IPS-20b (cell line): ENCODE data around the gene ADAT1.
A peak's percentile ranks its signal among the peaks of the same experiment; 100 is the strongest.

ENCODE experiments used
- H3K27ac ChIP-seq: one replicate; pipeline ENCODE4 v1.5.1; 2013; ENCODE audit warnings: low read length
- H3K27me3 ChIP-seq: 2 replicates; pipeline ENCODE4 v1.6.1; 2013; ENCODE audit warnings: mild to moderate bottlenecking, low read length, inconsistent platforms; ENCODE audit not compliant: insufficient read depth
- H3K36me3 ChIP-seq: 2 replicates; pipeline ENCODE4 v1.6.1; 2013; ENCODE audit warnings: low read depth, mild to moderate bottlenecking, inconsistent platforms, low read length, moderate library complexity; ENCODE audit not compliant: insufficient read depth
- H3K4me1 ChIP-seq: 2 replicates; pipeline ENCODE4 v1.6.1; 2013; ENCODE audit warnings: mild to moderate bottlenecking, control low read depth, inconsistent platforms, low read length, moderate library complexity; ENCODE audit not compliant: insufficient read depth
- H3K4me3 ChIP-seq: 2 replicates; pipeline ENCODE4 v1.5.1; 2013; ENCODE audit warnings: mild to moderate bottlenecking, low read length, inconsistent platforms
- H3K9ac ChIP-seq: 2 replicates; pipeline ENCODE4 v1.6.1; 2013; ENCODE audit warnings: low read depth, mild to moderate bottlenecking, inconsistent platforms, low read length, moderate library complexity
- H3K9me3 ChIP-seq: 2 replicates; pipeline ENCODE4 v1.6.1; 2013; ENCODE audit warnings: mild to moderate bottlenecking, low read depth, low read length, inconsistent platforms; ENCODE audit not compliant: insufficient read depth

Gene ADAT1, protein sequence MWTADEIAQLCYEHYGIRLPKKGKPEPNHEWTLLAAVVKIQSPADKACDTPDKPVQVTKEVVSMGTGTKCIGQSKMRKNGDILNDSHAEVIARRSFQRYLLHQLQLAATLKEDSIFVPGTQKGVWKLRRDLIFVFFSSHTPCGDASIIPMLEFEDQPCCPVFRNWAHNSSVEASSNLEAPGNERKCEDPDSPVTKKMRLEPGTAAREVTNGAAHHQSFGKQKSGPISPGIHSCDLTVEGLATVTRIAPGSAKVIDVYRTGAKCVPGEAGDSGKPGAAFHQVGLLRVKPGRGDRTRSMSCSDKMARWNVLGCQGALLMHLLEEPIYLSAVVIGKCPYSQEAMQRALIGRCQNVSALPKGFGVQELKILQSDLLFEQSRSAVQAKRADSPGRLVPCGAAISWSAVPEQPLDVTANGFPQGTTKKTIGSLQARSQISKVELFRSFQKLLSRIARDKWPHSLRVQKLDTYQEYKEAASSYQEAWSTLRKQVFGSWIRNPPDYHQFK

DNA sequence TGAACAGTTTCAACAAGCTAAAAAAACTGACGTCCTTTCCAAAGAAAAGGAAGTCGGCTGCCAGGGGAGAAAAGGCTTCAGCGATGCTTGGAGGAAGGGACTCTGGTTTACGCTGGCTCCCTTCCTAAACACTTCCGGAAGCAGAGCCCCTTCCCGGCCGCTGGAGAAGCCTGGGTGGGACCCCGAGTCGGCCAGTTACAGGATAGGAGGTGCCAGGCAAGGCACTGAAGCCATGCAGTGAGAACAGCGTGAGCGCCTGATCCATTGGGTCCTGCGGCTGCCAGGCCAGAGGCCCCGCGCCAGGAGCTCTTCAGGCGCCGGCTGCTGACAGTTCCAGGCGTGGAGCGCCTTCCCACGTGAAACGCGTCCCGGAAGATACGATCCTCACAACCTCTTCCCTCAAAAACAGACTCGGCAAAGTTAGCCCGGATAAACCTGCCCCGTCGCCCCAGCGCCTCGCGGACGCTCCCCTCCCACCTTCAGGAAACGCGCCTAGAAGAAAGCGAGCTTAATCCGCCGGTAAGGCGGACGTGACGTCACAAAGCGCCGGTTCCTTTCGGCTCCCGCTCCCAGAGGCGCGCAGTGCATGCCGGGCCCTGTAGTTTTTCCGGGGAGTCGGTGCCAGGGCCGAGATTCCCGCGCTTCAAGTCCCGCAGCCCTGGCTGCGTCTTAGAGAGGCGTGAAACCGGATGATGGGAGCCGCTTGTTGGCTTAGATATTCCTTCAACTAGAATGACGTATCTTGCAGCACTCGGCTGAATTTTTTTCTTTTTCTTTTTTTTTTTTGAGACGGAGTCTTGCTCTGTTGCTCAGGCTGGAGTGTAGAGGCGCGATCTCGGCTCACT is at the start of gene ADAT1:
ADAT1 (minus strand) TSS at position 521 of the 845 bp plus-strand sequence. CDS start 2,482 bp downstream, outside the sequence.
- peak within 1 kb of the TSS; percentile 87 for H3K4me3 ChIP-seq

DNA sequence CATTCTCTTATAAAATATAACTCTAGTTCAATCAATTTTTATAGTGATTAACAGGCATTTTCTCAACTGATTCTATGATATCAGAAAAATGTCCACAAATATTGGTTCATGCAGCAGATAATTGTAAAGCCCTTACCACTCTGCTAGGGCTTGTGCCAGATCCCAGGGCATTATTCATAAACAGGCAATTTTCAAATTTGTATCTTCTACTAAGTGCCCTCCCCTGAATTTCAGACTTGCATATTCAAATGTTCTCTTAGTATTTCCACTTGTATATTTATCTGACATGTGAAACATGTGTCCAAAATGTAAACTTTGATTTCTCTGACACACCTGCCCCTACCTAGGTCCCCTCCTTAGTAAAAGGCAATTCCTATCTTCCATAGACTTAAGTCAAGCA is 44.4 kb upstream of the ADAT1 start:
- H3K27me3 ChIP-seq, result no peaks in the 10 kb centered on the region
- H3K4me3 ChIP-seq, result no peak overlapping the region
- no peak overlapping the region for H3K9ac ChIP-seq
- no peaks in the 10 kb centered on the region for H3K36me3 ChIP-seq
- no peak overlapping the region for H3K27ac ChIP-seq
- H3K9me3 ChIP-seq, result no peaks in the 10 kb centered on the region
- no peaks in the 10 kb centered on the region for H3K4me1 ChIP-seq

More for the DNA sequence above, at the start of gene ADAT1:
- Histone ChIP-seq H3K9me3 (no peaks in the 10 kb centered on the region), H3K9ac (peak within 1 kb of the TSS; percentile 98), H3K36me3 (peaks cover 54% of the 10 kb centered on the region), H3K27me3 (no peaks in the 10 kb centered on the region), H3K27ac (peak within 1 kb of the TSS; percentile 82), H3K4me1 (no peaks in the 10 kb centered on the region)

DNA sequence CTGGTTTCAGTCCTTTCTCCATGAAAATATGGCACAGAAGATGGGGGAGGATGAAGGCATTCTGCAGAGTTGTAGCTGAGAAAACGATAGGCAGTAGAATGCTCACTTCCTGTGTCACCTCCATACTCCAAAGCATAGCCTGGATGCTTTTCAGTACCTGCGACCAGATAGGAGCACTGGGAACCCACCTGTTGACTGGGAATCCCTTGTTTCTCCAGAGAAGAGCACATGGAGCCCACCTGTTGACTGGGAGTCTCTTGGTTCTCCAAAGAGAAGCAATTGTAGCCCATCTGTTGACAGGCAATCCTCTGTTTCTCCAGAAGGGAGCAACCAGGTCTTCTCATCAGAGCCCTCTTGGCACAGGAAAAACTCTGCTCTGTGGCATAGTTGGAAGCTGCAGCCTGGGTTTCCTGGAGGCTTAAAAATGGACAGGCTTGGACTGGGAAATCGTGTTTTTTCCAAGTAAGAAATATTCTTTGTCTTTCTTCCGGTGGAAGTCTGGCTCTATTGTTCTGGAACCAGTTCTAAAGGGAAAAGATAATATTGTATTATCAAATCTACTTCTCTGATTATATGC is 37.7 kb upstream of the ADAT1 start:
- no peak overlapping the region for H3K9ac ChIP-seq
- H3K4me1 ChIP-seq, result no peaks in the 10 kb centered on the region
- no peak overlapping the region for H3K4me3 ChIP-seq
- H3K36me3 ChIP-seq, result peaks cover 29% of the 10 kb centered on the region
- no peak overlapping the region for H3K27ac ChIP-seq
- no peaks in the 10 kb centered on the region for H3K27me3 ChIP-seq
- no peaks in the 10 kb centered on the region for H3K9me3 ChIP-seq

DNA sequence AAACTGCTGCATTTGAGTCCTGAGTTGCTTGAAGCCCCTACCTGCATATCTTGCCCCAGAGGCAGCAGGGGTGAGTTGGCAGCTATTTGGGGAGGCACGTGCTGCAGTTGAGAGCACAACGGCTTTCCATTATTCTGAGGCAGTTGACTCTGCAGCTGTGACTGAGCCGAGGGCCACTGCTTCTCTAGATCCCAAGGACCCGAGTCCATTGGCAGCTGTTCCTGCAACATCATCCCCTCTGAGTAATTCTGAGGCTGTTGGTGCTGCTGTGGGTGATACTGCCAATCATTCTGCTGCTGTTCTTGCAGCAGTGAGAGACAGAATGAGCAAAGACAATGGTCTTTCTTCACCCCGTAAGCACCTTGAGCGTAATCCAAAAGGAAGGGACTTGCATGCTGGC is 37.2 kb upstream of the ADAT1 start:
- Histone ChIP-seq H3K27me3 (no peaks in the 10 kb centered on the region), H3K4me3 (no peak overlapping the region), H3K9me3 (no peaks in the 10 kb centered on the region), H3K4me1 (no peaks in the 10 kb centered on the region), H3K27ac (no peak overlapping the region), H3K36me3 (peaks cover 34% of the 10 kb centered on the region), H3K9ac (no peak overlapping the region)

DNA sequence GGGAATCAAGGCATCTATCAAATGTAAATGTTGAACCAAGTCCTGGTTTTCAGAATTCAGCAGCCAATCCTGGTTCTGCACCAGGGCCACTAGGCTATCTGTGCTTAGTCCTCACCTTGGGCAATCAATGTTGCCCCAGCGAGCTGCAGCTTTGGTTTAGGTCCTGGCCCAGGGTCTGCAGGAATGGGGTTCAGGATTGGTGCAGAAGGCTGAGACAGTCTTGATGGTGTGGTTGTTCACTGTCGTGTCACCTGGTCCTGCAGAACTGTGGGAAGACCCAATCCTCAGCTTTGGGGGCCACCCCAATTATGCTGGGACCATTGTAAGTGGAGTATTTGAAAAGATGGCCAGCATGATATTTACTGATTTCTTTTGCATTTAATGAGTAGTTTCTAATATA is 35.1 kb upstream of the ADAT1 start:
- peaks cover 45% of the 10 kb centered on the region for H3K36me3 ChIP-seq
- no peaks in the 10 kb centered on the region for H3K9me3 ChIP-seq
- no peak overlapping the region for H3K4me3 ChIP-seq
- no peaks in the 10 kb centered on the region for H3K27me3 ChIP-seq
- no peaks in the 10 kb centered on the region for H3K4me1 ChIP-seq
- no peak overlapping the region for H3K9ac ChIP-seq
- H3K27ac ChIP-seq, result no peak overlapping the region

DNA sequence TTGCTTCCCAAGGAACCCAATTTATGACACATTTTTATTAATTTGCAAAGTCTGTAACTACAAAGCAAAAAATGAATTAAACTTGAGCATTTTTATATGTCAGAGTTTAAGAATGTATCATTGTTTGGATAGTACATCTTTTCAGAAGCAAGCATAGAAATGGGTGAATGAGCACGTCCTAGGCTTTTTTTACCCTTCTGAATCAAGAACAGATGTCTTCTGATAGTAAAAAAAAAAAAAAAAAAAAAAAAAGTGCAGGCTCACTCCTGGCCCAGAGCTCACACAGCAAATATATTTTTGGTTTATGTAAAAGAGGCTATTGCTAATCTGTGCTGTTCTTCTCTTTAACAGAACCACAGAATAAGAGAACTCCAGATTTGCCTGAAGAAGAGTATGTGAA is 30.8 kb upstream of the ADAT1 start:
- Histone ChIP-seq H3K27ac (no peak overlapping the region), H3K27me3 (no peaks in the 10 kb centered on the region), H3K4me3 (no peak overlapping the region), H3K36me3 (peaks cover 45% of the 10 kb centered on the region), H3K9me3 (no peaks in the 10 kb centered on the region), H3K9ac (no peak overlapping the region), H3K4me1 (peaks cover 9% of the 10 kb centered on the region; the same call in 1 of the 2 replicates)

DNA sequence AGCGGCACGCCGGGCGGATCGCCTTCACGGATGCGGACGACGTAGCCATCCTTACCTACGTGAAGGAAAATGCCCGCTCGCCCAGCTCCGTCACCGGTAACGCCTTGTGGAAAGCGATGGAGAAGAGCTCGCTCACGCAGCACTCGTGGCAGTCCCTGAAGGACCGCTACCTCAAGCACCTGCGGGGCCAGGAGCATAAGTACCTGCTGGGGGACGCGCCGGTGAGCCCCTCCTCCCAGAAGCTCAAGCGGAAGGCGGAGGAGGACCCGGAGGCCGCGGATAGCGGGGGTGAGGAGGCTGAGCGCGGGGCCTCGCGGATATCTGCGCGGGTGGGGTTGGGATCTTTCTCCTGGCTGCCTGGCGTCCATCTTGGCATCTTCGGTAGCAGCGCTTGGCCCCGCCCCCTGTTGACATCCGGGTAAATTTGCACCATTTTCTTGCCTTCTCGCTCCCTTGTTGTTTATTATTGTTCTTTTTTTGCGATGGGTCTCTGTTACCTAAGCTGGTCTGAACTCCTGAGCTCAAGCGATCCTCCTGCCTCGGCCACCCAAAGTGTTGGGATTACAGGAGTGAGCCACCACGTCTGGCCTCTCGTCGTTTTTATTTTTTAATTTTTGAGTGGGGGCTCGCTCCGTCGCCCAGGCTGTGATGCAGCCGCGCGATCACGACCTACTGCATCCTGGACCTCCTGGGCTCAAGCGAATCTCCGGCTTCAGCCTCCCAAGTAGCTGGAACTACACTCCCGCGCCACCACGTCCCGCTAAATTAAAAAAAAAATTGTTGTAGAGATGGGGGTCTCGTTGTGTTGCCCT is 25.4 kb upstream of the ADAT1 start:
- H3K27ac ChIP-seq, result peak overlapping the region; percentile 91
- H3K36me3 ChIP-seq, result peaks cover 23% of the 10 kb centered on the region

DNA sequence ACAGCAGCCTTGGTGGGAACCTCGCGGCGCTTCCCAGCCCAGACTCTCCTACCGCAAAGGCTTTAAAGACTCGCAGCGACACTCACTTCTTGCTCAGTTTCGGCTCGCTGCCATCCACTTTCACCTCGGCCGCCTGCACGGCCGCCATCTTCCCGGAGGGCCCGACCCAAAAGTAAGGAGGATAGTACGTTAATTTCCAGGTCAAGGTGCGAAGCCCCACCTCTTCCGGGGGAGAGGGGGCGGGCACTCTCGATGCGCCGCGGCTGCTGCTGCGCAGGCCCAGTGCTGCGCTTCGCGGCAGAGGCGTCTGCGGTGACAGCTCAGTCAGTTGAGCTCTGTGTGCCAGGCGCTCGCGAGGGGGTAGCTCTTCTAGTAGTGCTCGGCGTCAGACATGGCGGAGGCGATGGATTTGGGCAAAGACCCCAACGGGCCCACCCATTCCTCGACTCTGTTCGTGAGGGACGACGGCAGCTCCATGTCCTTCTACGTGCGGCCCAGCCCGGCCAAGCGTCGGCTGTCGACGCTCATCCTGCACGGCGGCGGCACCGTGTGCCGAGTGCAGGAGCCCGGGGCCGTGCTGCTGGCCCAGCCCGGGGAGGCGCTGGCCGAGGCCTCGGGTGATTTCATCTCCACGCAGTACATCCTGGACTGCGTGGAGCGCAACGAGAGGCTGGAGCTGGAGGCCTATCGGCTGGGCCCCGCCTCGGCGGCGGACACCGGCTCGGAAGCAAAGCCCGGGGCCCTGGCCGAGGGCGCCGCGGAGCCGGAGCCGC is 24.6 kb upstream of the ADAT1 start, which contains the start of the genes KARS1 and TERF2IP:
KARS1 (minus strand) TSS at position 174 of the 773 bp plus-strand sequence; CDS start at position 148, 26 bp downstream.
TERF2IP (plus strand) TSS at position 282 of the 773 bp plus-strand sequence; CDS start at position 392, 110 bp downstream.
- peak within 1 kb of the TSS; percentile 90 for H3K4me3 ChIP-seq
- peaks cover 9% of the 10 kb centered on the region; the same call in 1 of the 2 replicates for H3K4me1 ChIP-seq
- peaks cover 31% of the 10 kb centered on the region for H3K36me3 ChIP-seq
- H3K27me3 ChIP-seq, result no peaks in the 10 kb centered on the region
- peak within 1 kb of the TSS; percentile 95 for H3K9ac ChIP-seq
- peak within 1 kb of the TSS; percentile 91 for H3K27ac ChIP-seq
- H3K9me3 ChIP-seq, result no peaks in the 10 kb centered on the region

More for the DNA sequence above, 25.4 kb upstream of the ADAT1 start:
- peaks cover 9% of the 10 kb centered on the region; the same call in 1 of the 2 replicates for H3K4me1 ChIP-seq
- no peaks in the 10 kb centered on the region for H3K27me3 ChIP-seq
- peak overlapping the region; percentile 95 for H3K9ac ChIP-seq
- H3K4me3 ChIP-seq, result peak overlapping the region; percentile 90
- no peaks in the 10 kb centered on the region for H3K9me3 ChIP-seq

DNA sequence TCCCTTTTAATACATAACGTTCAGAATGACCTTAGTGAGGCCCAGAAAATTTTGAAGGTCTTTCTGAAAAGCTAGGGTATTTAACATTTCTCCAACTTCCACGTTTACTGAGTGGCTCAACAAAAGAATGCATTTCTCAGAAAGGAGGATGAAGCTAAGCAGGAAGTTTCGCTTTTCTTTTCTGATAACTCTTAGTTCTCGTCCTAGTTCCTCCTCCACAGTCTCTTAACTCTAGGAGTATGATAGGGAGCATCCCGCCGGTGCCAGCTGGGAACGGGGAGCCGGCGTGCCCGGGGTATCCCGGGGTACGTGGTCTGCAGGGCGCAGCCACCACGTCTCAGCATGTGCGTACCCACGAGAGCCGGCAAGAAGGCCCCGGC is 24.0 kb upstream of the ADAT1 start:
- H3K36me3 ChIP-seq, result peaks cover 37% of the 10 kb centered on the region
- no peaks in the 10 kb centered on the region for H3K27me3 ChIP-seq
- H3K9ac ChIP-seq, result peak overlapping the region; percentile 95
- peak overlapping the region; percentile 72 for H3K27ac ChIP-seq
- H3K9me3 ChIP-seq, result no peaks in the 10 kb centered on the region
- H3K4me3 ChIP-seq, result peak overlapping the region; percentile 90
- H3K4me1 ChIP-seq, result peaks cover 9% of the 10 kb centered on the region; the same call in 1 of the 2 replicates

DNA sequence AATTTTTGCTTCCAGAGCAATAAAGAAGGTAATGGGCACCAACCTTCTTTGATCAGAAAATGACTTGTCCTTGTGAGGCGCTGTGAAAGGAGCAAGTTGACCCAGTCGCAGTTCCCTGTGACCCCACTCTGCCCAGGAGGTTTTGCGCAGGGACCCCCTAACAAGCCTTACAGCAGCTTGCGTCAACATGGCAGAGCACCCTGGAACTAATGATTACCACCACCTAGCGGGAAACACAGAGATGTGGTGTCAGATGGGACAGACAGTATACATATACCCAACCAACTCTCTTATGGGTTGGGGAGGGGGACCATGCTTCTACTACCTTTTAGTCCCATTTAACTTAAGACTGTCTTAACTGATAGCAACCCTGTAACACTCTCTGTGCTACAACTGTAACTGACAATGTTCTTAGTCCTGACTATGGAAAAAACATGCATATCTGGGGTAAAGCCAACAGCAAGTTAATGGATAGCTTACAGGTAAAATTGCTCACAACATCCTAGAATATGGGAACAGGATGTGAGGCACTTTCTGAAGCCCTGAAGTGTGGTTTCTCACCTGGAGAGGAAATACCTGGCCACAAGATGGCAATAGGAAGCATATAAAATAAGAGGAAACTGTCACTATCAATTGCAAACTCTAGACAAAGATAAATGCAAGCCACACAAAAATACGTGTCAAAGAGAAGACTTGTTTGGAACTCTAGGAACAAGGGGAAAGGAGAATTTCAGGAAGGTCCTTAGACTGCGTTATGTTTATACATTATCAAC is 21.3 kb upstream of the ADAT1 start:
- Histone ChIP-seq H3K27ac (no peak overlapping the region), H3K4me1 (no peaks in the 10 kb centered on the region), H3K4me3 (no peak overlapping the region), H3K27me3 (no peaks in the 10 kb centered on the region), H3K9ac (no peak overlapping the region), H3K36me3 (peaks cover 62% of the 10 kb centered on the region), H3K9me3 (no peaks in the 10 kb centered on the region)
